GM23248 (cell line): Measurements from ENCODE around the gene ALOXE3.

Experiments
- EZH2 ChIP-seq: fragments of 200-600 bp; sonication (generic); IDR thresholded peaks from 2 replicates; pipeline ENCODE4 v1.6.1; 2018; ENCODE audit warnings: antibody characterized with exemption, mild to moderate bottlenecking; ENCODE audit not compliant: insufficient read depth, poor library complexity, severe bottlenecking
- EZH2phosphoT487 ChIP-seq: fragments of 200-600 bp; sonication (generic); IDR thresholded peaks from 2 replicates; pipeline ENCODE4 v1.6.1; 2018; ENCODE audit warnings: antibody characterized with exemption, moderate library complexity, mild to moderate bottlenecking, low read depth; ENCODE audit not compliant: insufficient read depth

DNA sequence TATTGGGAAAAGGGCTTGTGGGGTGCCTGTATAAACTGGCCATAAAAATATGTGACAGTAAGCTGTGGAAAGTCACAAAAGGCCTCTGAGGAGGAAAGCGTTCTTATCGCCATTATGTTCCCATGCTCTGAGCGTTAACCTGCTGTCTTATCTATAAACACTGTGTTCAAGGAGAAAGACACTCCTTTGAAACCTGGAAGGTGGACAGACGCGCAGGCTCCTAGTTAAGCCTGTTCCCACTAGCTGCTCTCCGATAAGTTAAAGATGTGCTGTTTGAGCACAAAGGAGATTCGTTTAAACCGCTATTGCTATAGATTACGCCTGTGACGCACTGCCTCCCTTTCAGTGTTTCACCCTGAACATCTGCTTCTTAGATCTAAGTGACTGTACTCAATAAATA lies 36.0 kb downstream of the ALOXE3 start:
- TF ChIP-seq EZH2 (no peak), EZH2phosphoT487 (no peak)
